HG02759 (cell line): Measurements from ENCODE around the gene IGIP.

Source experiments
- ATAC-seq: cut with Tn5 transposase; IDR thresholded peaks from one replicate; pipeline ENCODE4 v1.9.1; 2021; ENCODE audit warnings: mild to moderate bottlenecking, moderate library complexity; ENCODE audit not compliant: unreplicated experiment

Gene IGIP

DNA sequence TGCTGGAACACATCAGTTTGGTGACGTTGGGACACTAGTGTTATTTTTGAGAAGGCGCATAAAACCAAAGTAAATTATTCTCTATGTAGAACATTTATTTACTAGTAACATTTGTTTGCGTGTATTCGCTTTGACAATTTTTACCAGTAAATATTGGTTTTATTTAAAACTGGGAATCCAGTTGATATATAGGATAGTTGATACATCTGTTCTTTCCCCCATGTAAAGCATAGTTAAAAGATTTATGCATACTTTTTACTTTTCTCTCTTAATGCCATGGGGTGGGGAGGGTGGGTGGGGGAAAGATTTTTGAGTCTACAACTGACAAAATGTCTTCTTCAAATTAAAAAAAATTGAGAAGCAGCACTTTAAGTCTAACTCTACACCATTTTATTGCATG is at the start of gene IGIP:
Gene IGIP (plus strand): TSS at position 301 of the 400 bp plus-strand sequence. CDS start 2,540 bp downstream, outside the sequence.
- no peak for ATAC-seq

DNA sequence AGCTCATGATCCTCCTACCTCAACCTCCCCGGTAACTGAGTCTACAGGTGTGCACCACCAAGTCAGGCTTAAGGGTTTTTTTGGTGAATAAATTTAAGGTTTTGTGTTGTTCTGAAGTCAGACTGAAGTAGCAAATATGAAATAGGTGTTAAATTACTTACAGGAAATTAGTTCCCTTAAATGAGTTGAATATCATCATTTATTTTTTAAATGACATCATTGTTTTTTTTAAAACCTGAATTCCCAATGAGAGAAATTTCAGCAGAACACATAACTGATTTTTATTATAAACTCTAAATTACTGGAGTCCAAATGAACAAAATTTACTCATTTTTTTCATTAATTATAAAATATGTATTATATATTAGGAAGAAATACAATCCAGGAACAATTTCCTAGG is 49.6 kb upstream of the IGIP start:
- no peak for ATAC-seq

DNA sequence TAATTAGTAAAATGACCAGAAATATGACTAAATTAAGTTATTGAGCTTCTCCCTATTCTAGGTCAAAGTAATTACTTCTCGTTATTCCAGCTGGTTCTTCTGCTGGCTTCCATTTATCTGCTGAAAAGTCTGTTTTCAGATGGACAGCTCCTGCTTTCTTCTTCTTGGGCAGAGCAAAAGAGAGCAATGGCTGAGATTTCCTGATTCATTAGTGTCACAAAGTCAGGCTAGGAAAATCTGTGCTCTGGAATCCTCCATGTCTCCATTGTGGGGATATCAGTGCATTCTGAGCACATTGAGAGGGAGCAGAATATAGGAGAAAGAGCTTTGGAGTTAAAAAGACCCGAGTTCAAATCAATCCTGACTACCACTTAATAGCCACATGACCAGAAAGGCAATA is 48.9 kb upstream of the IGIP start:
- ATAC-seq, result no peak

DNA sequence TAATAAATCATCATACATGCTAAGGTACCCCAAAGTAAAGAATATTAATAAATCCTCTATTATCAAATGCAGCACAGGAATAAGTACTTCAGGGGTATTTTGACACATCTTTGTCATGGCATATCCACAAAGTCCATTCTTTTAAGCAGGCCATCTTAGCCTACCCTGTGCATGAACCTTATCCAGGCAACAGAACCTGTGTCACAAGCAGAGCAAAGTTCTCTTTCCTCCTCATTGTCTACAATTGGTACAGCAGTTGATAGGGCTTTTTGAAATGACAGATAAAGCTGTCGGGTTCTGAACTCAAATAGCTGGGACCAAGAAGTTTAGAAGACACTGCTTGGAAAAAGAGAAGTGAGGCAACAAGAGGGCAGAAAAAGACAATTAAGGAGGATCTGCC is 42.6 kb upstream of the IGIP start:
- no peak for ATAC-seq

DNA sequence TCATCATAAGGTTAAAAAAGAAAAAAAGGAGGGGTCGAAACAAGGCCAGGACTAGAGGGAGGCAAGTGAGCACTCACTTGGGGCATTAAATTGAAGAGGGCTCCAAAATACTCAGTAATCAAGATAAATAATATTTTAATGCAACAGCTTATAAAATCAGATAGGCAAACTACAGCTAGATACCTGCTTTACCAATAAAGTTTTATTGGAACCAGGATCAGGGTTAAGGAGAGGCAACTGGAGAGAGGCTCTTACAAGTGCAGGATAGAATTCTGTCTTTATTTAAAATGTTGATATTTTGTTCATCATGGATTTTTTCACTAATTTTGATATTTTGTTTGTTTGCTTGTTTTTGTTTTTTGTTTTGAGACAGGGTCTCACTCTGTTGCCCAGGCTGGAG is 42.1 kb upstream of the IGIP start:
- no peak for ATAC-seq

DNA sequence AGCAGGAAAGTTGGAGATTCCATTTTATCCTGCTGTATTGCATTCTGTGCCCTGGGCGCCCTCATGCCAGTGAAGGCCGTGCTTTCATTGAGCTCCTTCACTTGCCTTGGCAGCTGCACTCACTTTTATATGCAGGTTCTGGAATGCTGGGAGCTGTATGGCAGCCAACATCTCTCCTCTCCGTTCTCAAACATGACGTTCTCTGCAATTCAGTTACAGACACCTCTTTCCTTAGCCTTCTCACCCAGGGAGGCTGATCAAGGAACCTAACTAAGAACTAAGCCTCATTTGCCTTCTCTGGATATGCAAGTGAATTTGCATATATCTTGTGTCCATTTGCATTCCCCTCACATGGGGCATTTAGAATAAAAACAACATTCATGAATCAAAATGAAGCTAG is 41.2 kb upstream of the IGIP start:
- no peak for ATAC-seq

DNA sequence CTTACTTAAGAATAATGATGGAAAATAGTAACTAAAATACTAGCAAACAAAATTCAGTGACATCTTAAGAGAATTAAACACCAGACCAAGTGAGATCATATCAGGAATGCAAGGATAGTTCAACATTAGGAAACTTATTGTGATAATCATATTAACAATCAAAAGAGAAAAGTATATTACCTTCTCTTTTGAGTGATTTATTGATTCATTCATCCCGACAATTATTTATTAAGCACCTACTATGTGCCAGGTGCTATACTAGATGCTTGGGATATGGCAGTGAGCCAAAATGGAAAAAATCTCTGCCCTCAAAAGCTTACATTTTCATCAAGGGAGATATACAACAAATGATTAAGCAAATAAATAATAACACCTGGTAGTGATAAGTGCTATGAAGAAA is 35.5 kb upstream of the IGIP start:
- no peak for ATAC-seq

DNA sequence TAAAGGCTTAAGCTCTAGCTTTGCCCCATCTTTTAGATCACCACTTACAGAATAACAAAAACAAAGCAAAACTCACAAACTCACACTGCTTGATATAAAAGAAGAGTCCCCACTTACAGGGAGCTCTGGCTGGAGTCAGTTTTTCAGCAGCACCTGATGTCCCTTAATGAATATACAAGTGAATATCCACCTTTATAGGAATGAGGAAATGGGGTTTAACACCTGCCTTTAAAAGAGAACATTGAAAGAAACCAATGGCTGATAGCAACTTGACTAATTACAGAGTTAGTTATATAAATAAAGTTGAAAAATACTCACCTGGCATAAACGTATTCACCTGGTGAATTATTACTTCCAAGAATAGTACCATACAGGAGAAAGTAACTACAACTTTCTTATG is 32.6 kb upstream of the IGIP start:
- ATAC-seq, result no peak

DNA sequence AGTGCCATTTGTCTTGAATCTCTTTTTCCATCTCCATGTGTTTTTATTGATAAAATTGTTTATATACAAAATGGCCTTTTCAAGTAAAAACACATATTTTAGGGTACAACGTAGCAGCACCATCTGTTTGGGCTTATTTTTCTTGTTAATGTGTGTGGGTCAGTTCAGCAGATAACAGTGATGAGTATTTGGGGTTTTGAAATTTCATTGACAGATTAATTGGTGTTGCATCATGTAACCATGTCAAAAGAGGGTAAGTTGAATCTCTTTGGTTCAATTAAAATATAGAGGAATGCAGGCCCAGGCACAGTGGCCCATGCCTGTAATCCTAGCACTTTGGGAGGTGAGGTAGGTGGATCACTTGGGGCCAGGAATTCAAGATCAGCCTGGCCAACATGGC is 31.9 kb upstream of the IGIP start:
- ATAC-seq, result no peak

DNA sequence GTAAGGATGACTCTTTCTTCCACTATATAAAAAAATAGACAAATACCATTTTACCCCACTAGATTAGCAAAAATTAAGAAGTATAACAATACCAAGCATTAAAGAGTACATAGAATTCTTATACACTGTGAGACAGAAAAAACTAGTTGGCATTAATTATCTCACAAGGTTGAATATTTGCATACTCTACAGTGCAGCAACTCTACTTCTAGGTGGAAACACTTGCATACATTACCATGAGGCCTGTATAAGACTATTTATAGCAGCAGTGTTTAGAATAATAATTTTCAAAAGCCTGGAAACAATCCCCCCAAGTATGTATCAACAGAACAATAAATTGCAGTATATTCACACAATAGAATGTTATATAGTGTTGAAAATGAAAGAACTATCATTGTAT is 30.8 kb upstream of the IGIP start:
- ATAC-seq, result no peak

DNA sequence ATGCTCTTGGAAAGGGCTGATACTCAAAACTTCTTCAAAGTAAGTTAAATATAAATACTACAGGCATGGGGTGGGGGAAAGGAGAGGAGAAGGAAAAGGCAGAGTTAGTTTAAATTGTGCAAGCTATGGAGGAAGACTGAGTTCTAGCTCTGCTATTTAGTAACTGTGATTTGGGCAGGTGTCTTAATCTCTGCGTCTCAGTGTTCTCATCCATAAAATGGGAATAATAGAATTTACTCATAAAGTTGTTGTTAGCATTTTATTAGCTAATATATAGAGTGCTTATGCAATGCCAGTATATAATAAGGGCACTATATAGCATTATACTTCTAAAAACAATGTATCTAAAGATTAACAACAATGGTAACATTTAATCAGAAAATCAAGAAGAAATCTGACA is 24.6 kb upstream of the IGIP start:
- ATAC-seq, result no peak

DNA sequence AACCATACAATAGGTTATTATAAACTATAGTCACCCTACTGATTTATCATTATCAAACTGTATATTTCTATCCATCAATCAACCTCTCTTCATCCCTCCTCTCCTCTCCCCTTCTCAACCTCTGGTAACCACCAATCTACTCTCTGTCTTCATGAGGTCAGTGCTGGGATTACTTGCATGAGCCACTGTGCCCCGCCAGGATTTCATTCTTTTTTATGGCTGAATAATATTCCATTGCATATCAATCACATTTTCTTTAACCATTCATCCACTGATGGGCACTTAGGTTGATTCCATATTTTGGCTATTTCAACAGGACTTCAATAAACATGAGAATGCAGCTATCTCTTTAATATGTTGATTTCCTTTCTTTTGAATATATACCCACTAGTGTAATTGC is 22.6 kb upstream of the IGIP start:
- ATAC-seq, result no peak

DNA sequence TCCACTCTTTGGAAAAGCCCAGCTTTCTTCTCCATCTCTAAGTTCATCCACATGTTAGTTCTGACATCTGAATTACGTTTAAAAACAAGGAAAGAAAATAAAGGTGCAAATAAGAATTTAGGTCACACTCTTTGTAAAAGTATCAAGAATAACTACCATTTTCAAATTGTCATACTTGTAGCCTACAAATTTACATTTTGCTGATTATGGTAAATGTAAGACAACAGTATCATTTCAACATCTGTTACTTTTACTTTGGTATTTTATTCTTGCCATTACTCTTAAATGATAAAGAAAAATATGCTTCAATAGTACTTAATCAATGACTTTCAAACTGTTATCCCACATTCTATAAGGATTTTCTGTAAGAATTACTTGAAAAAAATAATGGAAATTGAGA is 21.6 kb upstream of the IGIP start:
- ATAC-seq, result no peak

DNA sequence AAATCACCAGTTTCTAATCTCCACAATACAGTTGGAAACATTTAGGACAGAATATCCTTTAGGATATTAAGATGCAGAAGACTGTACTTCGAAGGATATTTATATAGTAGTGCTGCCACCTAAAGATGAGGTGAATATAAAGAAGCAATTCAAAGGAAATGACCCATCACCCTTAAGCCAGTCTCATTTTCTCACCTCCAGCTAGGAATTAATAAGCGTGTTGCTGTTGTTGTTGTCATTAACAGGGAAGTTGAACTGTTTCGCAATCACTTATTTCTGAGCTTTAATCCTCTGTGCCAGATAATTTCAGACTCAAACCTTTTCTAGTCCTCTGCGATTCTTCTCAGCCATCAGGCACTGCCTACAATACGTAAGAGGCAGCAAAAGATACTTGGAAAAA is 19.6 kb upstream of the IGIP start:
- no peak for ATAC-seq

DNA sequence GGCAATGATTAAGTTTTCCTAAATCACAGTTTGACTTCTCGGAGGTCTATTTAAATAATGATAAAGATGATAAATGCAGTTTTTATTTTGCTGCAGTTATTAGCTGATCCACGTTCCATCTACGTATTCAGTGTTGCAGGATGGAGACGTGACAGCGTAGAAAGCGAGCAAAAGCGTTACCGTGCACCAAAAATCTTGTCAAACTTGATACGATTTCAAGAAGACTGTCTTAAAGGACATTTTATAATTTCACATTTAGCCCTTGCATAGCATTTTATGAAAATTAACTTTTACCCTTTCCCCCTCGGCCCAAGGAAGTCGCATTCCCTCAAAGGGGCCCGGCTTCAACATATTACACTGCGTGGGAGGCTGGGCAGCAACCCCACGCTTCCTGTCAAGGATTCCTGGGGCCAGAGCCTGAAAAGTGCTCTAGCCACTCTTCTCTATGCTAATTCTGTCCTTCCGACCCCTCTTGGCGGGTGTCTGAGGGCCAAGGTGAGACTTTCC is 18.9 kb upstream of the IGIP start:
- ATAC-seq, result no peak

DNA sequence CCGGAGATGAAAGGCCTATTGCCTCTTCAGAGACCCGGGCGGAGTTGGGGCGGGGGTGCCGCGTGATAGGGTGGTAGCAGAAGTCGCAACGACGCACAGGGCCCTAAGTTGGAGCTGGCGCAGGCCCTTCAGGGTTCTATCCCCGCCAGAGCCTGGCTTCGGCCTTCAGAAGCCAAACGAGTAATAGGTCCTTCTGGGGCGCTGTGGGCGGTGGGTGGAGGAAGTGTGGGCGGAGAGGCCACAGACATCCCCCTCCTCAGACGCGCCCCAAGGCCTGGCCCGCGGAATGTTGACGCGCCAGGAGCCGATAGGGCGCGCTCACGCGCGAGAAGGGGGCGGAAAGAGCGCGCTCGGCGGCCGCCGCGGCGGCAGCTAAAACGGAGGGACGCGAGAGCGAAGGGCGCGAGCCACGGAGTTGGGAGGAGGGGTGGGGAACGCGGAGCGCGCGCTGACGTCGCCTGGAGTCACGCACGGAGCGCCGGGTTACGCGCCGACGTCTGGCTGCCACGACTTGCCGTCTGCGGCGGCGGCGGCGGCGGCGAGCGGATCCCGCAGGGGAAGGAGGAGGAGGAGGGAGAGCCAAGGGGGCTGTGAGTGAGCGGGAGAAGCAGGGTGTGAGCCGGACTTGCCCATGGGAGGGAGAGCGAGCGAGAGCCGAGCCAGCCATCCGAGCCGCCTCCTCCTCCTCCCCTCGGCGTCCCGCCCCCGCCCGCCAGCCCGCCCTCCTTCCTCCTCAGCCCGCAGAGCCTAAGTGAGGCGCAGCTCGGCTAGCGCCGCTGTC is 18.2 kb upstream of the IGIP start:
- ATAC-seq, result peak; percentile 91

DNA sequence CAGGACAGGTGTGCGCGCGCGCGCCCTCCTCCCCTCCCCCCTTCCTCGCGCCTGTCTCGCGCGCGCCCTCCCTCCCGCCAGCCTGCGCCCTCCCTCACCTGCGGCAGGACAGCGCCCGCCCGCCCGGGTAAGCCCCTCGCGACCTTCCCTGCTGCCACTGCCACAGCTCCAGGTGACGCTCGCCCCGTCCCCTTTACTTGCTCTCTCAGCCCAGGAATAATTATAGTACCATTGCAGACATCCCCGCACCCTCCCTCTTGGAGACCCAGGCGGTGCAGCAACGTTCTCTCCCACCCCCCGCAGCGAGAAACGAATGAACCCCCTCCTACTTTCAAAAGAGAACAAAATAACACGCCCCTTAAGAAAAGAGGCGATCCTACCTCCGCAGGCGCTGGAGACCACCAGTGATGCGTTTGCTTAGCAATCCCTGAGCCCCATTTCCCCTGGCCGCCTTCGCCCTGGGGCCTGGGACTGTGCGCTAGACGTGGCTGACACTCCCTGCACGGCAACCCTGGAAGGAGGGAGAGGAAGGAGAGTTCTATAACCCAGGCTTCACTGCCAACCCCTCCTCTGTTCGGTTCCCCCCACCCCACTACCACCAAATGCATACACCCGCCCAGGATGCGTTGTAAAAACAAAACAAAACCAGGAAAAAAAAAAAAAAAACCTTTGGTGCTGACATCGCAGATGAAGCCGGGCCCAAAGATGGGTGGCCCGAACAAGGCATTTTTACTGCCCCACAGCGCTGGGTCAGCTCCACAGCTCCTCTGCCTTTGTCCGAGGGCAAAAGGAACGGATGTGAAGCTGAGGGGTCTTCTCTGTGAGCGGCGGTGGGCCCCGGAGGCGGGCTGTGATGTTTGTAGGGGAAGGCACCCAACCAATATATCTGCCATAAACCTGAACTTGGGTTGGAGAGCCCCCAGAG is 17.4 kb upstream of the IGIP start:
- ATAC-seq, result no peak

DNA sequence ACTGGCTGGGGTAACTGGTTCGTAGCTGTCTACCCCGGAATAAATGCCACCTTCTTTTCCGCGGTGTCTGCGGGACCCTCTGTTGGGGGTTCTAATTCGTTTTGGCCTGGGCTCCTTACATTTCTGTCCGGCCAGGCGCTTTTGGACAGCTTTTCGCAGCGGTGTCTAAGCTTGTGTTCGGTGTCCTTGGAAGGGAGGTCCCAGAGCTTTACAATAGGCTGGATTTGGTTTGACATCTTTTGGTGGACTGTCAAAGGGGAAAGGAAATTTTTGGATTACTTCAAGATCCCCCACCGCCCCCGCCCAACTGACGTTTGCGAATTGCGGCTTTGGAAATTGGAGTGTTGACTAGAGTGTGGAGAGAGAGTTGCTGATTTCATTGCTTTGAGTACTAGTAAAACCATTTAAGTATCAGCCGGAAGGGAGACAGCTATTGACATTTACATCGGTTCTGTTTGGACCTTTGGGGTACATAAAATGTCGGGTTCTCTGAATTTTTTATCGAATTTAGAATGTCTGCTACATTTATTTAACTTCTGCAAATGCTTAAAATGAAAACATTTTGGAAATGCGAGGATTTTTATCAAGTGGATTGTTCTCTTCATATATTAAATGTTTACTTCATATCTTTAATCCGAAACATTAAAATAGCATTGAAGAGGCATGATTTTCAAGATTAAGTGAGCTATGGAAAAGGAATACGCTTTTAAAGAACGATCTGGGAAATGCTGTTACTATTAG is 16.5 kb upstream of the IGIP start:
- no peak for ATAC-seq

DNA sequence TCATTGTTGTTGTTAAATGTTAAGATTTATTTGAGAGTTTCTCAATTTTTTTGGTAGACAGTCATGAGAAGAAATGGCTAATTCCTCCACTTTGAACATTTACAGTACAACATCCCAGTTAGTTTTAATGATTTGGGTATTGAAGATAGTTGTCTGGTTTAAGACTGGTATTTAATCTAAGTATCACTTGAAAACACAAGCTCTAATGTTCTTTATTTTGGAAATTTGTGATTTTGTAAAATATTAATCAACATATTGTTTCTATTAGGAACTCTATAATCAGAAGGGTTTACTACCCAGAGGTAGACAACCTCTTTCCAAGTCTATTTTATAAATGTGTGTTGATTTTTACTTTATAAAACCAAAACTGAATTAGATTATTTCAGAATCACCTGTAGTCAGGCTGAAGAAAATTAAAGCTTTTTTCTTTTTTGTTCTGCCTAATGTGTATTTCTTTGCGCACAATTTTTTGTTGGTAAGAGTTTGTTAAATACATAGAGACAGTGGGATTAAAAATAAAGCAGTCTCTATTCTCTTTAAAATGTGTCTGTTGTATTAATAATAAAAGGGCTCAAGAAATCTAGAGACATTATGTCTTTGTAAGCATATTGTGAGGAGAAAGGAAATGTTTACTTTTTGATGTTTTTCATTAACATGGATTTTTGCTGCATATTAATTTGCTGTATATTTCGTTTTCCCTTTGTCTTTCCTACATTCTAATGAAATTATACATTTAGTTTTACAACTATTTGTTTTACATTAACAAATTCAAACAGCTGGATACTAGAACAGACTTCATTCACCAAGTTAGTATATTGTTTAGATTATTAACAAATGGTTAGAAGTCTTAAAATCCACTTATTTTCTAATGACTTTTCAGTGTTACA is 15.7 kb upstream of the IGIP start:
- no peak for ATAC-seq

DNA sequence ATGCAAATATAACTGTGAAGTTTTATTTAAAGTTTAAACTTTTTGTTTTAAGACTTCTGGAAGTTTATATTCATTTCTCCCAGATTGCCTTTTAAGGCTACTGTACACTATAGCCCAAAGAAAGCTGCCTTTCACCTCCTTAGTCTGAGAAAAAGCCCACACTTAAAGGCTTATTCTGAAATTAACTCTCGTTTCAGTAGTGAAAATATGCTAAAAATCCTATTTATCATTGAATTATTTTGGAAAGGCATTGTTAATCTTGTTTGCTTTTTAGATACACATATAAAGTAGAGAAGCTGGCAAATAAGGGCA is 15.1 kb upstream of the IGIP start:
- ATAC-seq, result no peak
